Measurements from ENCODE around the gene NDRG4.
A peak's percentile ranks its signal among the peaks of the same experiment; 100 is the strongest.

The NDRG4 gene

DNA sequence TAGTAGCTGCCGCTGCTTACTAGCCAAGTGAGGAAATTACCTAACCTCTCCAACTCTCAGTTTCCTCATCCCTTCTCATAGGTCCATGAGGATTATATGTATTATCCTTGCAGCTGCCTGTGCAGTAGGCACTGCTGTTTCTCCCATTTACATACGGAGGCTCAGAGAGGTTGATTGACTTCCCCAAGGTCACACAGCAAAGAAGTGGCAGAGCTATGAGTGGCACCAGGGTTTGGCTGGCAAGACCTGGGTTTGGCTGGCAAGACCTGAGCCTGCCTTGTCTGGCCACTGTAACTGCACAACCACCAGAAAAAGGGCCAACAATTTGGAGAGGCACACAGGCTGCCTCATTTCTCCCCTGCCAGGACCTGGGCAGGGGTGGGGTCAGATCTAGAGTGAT lies 2.5 kb upstream of the NDRG4 start:
- no peak for DNase-seq

DNA sequence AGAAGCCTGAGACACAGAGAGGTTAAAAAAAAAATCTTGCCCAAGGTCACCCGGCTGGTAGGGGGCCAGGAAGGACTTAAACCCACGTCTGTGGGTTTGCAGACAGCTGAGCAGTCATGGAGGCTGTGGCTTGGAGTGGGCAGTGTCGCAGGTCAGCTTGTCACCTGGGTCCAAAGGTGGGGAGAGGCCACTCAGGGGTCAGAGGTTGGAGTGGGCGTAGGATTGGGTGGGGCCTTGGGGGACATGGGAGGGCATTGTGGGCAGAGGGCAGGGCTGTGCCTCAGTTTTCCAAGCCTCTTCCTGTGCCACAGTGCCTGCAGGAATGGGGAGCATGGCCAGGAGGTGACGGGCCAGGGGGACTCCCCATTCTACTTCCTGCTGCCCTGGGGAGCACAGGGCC lies 2.0 kb upstream of the NDRG4 start:
- no peak for DNase-seq

DNA sequence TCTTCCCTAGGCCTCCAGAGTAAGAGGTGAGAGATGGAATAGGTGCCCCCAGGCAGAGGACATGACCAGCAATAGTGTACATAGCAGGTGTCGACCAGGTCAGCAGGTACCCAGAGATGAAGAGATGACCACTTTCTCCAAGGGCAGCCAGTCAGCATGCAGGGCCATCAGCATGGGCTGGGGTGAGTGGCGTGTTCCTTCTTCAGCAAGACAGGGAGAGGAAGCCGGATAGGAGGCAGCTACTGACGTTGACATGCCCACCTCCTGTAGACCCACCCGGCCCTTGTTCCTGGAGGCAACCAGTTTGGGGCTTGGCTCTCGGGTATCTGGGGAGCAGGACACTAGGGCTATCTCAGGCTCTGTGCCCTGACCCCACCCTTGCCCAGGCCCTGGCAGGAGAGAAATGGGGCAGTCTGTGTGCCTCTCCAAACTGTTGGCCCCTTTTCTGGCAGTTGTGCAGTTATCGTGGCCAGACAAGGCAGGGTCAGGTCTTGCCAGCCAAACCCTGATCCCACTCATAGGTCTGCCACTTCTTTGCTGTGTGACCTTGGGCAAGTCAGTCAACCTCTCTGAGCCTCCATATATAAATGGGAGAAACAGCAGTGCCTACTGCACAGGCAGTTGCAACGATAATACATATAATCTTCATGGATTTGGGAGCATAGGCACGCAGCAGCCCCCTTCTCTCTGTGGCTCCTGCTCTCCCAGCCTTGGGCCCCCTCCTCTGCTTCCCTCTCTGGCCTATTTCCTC lies 1.4 kb upstream of the NDRG4 start:
- DNase-seq, result no peak

DNA sequence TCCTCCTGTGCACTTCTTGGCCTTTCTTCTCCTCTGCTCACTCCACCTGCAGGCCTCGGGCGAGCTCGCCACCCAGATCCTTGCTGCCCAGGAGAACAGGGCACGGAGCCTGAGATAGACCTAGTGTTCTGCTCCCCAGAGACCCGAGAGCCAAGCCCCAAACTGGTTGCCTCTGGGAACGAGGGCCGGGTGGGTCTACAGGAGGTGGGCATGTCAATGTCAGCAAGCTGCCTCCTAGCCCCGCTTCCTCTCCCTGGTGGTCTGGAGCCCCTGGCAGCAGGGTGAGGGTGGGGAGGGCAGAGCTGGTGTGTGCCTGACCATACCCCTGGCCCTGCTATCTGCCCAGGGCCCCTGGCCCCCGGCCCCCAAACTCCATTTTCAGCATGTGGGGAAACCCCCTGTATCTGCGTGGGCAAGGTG lies 841 bp upstream of the NDRG4 start:
- DNase-seq, result no peak

DNA sequence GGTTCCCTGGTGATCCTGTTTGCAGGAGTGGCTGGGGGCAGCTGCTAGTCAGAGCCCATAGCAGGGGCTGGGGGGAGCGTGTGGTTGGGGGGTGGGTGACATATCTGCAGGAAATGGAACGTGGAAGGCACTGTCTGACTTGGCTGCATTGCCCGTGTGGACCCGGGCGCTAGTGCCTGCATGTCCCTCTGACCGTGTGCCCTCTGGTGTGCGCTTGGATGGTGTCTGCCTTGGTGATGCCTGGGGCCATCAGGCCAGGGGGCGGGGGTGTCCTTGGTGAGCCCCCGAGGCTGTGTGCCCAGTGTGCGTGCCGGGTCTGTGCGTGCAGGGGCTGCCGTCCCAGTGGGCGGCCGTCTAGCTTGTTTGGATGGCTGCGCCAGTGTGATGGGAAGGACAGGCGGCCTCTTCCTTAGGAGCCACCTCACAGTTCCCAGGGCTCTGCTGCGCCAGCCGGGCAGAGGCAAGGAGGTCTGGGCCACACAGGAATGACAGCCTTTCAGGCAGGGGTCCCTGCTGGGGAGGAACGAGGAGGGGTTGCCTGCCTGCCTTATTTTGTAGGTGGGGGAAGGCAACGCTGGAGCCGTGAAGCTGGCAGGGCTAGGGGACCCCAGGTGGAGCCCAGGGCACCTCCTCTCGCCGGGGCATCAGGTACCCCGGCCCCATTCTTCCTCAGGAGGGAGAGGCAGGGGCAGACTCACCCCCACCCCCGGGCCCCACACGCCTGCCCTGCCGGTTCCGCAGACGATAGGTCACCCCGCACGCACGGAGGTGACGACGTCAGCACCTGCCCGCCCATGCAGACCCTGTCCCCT lies 693 bp downstream of the NDRG4 start:
- DNase-seq, result no peak

DNA sequence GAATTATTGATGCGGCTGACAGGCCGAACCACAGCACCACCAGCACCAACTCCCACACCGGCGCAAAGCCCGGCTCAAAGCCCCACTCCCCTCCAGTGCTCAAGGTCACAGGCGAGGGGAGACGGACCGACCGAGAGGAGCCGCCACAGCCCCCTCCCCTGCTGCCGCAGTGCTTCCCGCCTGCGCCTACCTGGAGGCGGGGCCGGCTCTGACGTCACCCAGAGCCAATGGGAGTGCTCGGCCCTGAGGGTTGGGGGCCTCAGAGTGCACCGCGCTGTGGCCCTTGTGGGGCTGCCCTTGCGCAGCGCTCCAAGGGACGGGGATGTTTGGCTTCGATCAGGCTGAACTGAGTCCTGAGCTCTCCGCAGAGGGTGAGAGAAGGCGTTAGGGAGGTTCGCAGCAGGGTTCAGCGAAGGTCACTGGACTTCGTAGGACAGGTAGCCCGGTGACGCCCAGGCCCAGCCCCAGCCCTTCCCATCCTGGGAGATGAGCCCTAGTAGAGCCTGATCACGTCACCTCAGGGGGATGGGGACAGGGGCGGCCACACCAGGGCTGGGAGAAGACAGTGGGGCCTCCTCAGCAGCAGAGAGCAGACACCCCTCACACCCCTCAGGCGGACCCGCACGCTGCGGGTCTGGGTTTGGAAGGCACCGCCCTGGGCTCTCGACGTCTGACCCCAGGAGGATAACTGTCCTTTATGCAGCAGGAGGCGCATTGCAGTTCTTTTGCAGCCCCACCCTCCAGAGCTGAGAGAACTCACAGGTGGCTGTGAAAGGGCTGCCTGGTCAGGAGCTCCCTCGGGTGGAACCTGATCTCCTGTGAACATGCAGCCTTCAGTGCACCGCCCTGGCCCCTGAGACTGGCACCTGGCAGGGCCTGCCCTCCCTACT lies 1.5 kb downstream of the NDRG4 start:
- DNase-seq, result peak; percentile 74

DNA sequence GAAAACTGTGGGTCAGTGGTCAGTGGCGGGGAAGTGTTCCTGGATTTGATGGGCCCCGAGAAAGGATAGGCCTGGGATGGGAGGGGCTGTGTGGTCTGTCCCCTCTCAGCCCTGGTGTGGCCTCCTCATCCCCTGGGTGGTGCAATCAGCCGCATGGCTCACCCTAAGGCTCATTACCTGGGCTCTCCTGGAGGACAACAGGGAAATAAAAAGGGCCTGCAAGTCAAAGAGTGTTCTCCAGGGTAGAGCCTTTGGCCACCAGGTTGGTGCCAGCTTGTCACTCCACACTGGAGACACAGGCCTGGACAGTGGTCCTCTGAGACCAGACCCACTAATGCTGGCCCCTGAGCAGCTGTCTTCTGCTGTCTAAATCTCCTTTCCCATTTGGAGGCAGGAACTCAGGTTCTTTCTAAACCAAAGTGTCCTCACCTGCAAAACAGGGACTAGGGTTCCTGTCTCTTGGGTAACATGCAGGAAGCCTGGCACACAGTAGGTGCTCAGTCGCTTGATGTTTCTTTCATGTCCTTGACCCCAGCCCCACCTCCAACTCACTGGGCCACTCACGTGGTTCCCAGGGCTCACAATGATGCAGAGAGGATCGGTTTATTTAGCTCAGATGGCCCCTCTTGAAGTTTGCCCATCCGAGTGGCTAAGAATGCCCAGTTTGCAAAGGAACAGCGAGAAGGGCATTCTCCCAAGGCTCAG lies 2.4 kb downstream of the NDRG4 start:
- DNase-seq, result no peak

DNA sequence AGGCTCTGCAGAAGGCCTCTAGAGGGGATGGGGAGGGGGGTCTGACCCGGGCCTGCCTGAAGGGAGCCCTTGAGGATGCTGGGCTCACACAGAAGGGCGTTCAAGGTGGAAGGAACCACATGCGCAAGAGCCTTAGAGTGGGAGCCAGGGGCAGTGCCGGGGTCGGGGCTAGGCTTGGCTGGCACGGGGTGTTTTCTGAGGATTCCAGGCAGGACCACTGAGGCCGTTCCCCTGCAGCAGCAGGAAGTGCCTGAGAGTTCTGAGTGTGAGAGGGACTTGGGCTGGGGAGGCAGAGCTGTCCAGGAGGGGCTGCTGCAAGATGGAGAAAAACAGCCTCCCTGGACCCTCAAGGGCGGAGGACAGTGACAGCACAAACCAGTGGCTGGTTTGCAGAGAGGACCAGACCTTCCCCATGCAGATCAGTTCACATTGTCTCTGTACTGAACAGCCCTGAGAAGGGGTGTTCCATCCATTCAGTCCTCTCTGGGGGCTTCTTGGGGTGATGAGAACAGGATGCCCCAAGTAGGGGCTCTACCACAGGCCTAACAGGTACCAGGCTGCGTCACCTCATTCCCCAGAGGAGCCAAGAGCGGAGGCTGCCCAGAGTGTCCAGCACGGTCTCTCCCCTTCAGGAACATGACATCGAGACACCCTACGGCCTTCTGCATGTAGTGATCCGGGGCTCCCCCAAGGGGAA lies 3.4 kb downstream of the NDRG4 start:
- DNase-seq, result no peak

DNA sequence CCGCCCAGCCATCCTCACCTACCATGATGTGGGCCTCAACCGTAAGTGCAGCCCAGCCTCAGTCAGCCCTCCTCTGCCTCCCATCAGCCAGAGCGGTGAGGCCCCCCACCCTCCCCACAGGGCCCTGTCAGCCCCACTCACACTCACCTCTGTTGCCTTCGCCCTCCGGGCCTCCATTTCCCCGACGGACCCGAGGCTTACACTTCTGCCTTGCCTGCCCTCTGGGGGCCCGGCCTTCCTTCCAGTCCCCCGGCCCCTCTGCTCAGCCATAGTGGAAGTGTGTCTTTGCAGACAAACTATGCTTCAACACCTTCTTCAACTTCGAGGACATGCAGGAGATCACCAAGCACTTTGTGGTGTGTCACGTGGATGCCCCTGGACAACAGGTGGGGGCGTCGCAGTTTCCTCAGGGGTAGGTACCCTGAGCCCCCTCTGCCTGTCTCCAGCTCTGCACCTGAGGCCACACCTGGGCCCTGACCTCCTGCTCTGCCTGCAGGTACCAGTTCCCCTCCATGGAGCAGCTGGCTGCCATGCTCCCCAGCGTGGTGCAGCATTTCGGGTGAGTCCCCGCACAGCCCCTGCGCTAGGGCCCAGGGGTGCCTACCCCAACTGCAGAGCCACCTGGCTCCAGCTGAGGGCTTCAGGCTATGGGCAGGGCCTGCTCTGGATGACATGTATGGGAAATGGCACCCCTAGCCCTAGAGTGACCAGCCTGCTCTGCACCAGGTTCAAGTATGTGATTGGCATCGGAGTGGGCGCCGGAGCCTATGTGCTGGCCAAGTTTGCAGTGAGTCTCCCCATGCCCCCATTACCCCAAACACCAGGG lies 4.1 kb downstream of the NDRG4 start:
- no peak for DNase-seq

DNA sequence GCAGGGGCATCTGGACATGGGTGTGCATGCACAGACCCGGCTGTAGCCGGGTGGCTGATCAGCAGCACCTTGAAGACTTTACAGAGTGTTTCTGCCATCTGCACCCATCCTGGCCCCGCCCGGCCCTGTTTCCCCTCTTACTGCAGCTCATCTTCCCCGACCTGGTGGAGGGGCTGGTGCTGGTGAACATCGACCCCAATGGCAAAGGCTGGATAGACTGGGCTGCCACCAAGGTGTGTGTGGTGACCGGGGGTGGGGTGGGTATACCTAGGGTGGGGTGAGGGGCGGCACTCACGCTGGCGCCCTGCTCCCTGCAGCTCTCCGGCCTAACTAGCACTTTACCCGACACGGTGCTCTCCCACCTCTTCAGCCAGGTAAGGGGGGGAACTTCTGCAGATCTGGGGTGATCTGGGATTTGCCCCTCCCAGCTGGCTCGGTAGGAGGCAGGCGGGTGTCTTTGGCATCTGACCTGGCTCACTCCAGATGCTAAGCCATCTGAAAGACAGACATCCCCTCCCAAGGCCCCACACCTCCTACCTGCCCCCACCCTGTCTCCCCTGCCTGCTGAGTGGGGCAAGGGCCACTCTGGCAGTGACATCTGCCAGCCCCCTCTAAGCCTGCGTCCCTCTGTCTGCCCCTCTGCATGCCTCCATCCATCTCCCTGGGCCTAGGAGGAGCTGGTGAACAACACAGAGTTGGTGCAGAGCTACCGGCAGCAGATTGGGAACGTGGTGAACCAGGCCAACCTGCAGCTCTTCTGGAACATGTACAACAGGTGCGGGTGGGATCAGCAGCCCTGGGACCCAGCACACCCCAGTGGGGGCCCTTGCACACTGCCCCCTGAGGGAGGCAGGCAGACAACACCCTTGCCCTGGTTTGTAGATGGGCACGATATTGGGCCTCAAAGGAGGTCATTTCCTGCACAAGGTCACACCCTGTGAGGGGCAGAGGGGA lies 6.6 kb downstream of the NDRG4 start:
- DNase-seq, result peak; percentile 49

DNA sequence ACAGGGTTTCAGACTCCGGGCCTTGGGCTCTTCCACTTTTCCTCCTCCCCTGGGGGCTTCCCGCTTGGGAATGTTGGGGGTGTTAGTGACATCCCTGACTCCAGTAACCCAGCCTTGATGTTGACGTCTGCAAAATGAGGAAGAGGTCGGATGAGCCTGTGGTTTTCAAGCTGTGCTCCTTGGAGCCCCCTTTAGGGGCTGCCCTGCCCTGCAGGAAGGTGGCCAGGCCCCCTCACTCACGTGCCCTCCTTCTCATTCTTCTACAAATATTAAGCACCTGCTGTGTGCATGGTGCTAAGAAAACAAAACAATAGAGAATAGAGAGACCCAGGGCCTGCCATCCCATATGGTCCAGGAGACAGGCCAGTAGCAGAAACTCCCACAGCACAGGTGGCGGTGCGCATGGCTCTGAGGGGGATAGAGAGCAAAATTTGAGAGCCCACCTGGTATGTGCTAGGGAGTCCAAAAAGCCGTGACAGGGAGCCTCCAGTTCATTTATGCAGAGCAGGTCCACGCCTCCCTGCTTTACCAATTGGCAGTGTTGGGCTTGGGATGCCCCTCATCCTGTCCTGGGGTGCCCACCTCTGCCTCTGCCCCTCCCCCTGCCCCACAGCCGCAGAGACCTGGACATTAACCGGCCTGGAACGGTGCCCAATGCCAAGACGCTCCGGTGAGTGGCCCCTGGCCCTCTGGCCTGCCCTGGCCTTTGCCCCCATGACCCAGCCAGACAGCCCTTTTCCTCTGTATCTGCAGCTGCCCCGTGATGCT lies 7.4 kb downstream of the NDRG4 start:
- DNase-seq, result no peak

DNA sequence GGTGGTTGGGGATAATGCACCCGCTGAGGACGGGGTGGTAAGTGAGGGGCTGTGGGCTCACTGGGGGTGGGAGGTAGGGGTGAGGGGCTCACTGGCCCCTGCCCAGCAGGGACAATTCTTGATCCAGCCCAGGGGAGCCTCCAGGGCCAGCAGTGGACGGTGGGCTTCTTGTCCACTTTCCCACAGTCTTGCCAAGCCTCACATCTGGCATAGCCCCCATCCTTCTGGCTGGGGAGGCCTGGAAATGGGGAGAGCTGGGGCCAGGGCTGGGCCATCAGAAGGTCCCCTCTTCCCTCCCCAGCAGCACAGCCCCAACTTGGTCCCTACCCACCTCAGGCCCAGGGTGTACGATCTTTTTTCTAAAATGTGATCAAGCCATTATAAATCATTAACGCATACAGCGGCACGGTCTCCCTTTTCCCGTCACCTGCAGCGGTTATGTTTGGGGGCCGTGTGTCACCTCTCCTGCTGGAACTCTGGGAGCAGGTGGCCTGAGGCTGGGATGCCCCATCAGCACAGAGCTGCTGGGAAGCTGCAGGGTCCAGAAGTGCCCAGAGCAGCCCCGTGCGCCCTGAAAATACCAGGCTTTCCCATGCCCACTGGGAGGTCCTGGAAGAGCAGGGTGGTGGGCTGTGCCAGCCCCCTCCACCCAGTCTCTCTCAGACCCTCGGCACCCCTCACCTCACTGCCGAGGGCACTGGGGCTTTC lies 8.2 kb downstream of the NDRG4 start:
- DNase-seq, result no peak

DNA sequence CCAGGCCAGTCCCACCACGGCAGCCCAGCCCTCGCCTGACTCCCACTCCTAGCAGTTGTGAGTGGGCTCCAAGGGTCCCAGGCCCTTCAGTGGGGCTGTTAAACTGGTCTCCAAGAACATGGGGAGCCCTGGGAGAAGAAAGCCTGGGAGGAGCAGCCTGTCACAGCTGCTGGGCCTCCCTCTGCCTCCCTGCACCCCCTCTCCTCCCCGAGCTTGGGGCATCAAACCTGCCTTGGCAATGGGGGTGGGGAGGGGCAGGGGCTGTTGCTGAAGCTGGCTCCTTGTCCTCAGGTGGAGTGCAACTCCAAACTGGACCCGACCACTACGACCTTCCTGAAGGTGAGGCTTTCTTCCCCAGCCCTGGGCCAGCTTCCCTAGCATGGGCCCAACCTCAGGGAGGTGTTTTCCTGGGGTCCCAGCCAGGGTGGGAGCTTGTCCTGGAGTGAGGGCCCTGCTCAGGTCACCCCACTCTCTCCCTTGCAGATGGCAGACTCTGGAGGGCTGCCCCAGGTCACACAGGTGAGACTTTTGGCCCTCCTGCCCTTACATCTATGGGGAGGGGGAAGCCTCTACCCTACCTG lies 8.8 kb downstream of the NDRG4 start:
- no peak for DNase-seq

DNA sequence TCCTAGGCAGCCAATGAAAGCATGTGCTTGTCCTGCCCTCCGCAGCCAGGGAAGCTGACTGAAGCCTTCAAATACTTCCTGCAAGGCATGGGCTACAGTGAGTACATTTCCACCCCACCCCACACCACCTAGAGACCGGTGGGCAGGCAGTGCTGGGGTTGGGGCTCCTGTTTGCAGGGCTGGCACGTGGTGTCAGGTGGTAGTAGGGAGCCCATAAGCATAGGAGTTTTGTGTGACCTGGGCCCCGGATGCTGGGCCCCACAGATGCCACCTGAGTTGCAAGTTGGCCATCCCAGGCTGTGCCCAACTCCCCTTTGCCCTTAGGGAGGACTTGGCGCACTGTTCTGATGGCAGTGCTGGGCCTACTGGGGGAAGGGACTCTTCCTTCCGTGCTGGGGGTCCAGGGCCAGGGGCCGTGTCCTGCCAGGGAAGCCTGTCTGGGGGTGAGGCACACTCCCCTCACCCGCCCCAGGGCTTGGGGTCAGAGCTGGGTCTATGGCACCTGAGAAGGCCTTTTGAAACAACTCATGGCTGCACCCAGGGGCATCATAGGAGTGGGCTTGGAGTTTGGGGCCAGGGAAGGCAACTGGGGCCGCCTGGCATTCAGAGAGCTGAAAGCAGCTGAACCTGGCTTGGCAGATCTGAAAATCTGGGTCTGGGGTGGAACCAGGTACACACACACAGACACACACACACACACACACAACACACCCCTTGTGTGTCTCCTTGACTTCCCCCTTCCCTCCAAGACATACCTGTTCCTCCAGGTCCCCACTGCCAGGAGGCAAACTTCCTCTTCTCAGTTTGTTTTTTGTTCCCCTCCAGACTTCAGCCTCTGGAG lies 9.5 kb downstream of the NDRG4 start:
- no peak for DNase-seq

DNA sequence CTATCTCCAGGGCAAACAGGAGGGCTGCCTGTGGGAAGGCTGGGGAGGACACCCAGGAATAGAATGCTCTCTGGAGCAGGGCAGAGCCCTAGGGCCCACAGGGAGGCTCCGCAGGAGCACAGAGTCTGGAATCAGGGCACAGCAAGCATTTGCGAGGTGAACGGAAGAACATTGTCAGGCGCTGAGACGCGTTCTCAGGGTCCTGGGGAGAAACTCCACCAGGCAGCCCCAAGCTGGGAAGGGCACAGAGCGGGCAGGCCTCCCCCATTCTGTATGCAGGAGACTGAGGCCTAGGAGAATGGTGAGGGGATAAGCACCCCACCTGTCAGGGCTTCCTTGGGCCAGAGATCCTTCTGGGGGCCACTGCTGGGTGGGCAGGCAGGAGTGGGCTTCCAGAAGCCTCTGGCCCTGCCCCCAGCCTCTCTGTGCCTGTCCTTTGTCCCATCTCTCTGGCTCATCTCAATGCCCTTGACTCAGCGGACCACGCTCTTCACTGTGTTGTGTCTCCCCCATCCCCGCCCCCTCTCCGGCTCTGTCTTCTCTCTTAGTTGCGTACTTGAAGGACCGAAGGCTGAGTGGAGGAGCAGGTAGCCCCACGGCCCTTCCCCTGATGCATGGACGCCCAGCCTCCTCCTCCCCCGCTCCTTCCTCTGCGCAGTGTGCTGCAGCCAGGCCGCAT lies 10.3 kb downstream of the NDRG4 start:
- DNase-seq, result no peak
